A375 (cell line): Measurements from ENCODE around the gene CRYGD. TPM values are rescaled to one million over a fixed set of nuclear protein-coding genes. Genes with fewer than 3 reads are reported as not detected.

ENCODE experiments used
- total RNA-seq: library from RNA; depleted of rRNA; stranded (reverse); fragments of >200 nt; shearing (Covaris generic); gene quantifications from 2 replicates; pipeline ENCODE4 v1.2.3, GENCODE V29; 2014; rRNA removed

Gene CRYGD
- total RNA-seq = not detected in 2 replicates

GRCh38 chr2:208124013-208124715, at the start of gene CRYGD:
Gene CRYGD, minus strand, starts transcription at chr2:208124524. Its CDS starts 51 bp downstream, at chr2:208124473.

GRCh38 chr2:208163489-208163888, 39.2 kb upstream of the CRYGD start, which contains the start of gene CRYGA:
Gene CRYGA, minus strand, starts transcription at chr2:208163589. Its CDS starts 33 bp downstream, at chr2:208163556.

GRCh38 chr2:208146006-208146405, 21.7 kb upstream of the CRYGD start, which contains the start of gene CRYGB:
Gene CRYGB, minus strand, starts transcription at chr2:208146158. Its CDS starts 38 bp downstream, at chr2:208146120.

GRCh38 chr2:208129744-208130711, 5.7 kb upstream of the CRYGD start, which contains the start of gene CRYGC:
Gene CRYGC, minus strand, starts transcription at chr2:208129828. Its CDS starts 36 bp downstream, at chr2:208129792.

Other genes with a start within 250 kb of the CRYGD start
- 4.0 and 5.8 TPM in 2 replicates for gene PLEKHM3, start 99.0 kb downstream of the CRYGD start, total RNA-seq
- not detected in 2 replicates for gene CRYGC, start 5.3 kb upstream of the CRYGD start, total RNA-seq
- not detected in 2 replicates for gene CRYGB, start 21.6 kb upstream of the CRYGD start, total RNA-seq
- not detected in 2 replicates for gene CRYGA, start 39.1 kb upstream of the CRYGD start, total RNA-seq
- gene C2orf80, start 65.5 kb upstream of the CRYGD start, total RNA-seq = not detected in 2 replicates
- 45.0 and 45.1 TPM in 2 replicates for gene IDH1, start 130.5 kb upstream of the CRYGD start, total RNA-seq
- gene PIKFYVE, start 141.7 kb upstream of the CRYGD start, total RNA-seq = 16.6 and 17.1 TPM in 2 replicates